SK-N-SH treated with all-trans-retinoic acid at 6 μM for 48 hours (cell line): Measurements from ENCODE around the gene STOML1.

Experiments
- ATAC-seq: fragments of 200-7000 bp; cut with Tn5 transposase; 3 replicates; pipeline ENCODE4 v1.9.1; 2020; ENCODE audit warnings: mild to moderate bottlenecking, moderate library complexity
- BACH2 ChIP-seq: fragments of 250-450 bp; sonication (Bioruptor Pico); IDR thresholded peaks from 2 replicates; pipeline ENCODE4 v1.9.0; 2021; ENCODE audit warnings: mild to moderate bottlenecking, borderline replicate concordance
- CSDC2 ChIP-seq: fragments of 250-450 bp; sonication (Bioruptor Pico); IDR thresholded peaks from 2 replicates; pipeline ENCODE4 v1.5.0; 2020; ENCODE audit warnings: mild to moderate bottlenecking, moderate library complexity
- ESRRG ChIP-seq: fragments of 250-450 bp; sonication (Bioruptor Pico); IDR thresholded peaks from 2 replicates; pipeline ENCODE4 v1.6.1; 2021; ENCODE audit warnings: mild to moderate bottlenecking
- GLIS3 ChIP-seq: fragments of 250-450 bp; sonication (Bioruptor Pico); IDR thresholded peaks from 2 replicates; pipeline ENCODE4 v1.5.0; 2020; ENCODE audit warnings: mild to moderate bottlenecking, moderate library complexity
- ISL1 ChIP-seq: fragments of 250-450 bp; sonication (Bioruptor Pico); IDR thresholded peaks from 2 replicates; pipeline ENCODE4 v2.1.2; 2022; ENCODE audit warnings: mild to moderate bottlenecking, moderate library complexity
- PPARA ChIP-seq: fragments of 250-450 bp; sonication (Bioruptor Pico); IDR thresholded peaks from 2 replicates; pipeline ENCODE4 v1.5.0; 2020; ENCODE audit warnings: mild to moderate bottlenecking, borderline replicate concordance
- RARB ChIP-seq: fragments of 250-450 bp; sonication (Bioruptor Pico); IDR thresholded peaks from 2 replicates; pipeline ENCODE4 v1.8.0; 2021; ENCODE audit warnings: mild to moderate bottlenecking, moderate library complexity
- SNAI2 ChIP-seq: fragments of 250-450 bp; sonication (Bioruptor Pico); IDR thresholded peaks from 2 replicates; pipeline ENCODE4 v1.5.0; 2020; ENCODE audit warnings: mild to moderate bottlenecking, moderate library complexity
- TCF4 ChIP-seq: fragments of 250-450 bp; sonication (Bioruptor Pico); IDR thresholded peaks from 2 replicates; pipeline ENCODE4 v1.8.0; 2021; ENCODE audit warnings: mild to moderate bottlenecking, moderate library complexity, borderline replicate concordance
- TOX ChIP-seq: fragments of 250-450 bp; sonication (Bioruptor Pico); IDR thresholded peaks from 2 replicates; pipeline ENCODE4 v1.8.0; 2021; ENCODE audit warnings: mild to moderate bottlenecking, moderate library complexity, borderline replicate concordance
- ZFP30 ChIP-seq: fragments of 450-650 bp; formaldehyde crosslinking; IDR thresholded peaks from 2 replicates; pipeline ENCODE4 v1.5.0; 2022; ENCODE audit warnings: mild to moderate bottlenecking, moderate library complexity
- ZNF565 ChIP-seq: fragments of 450-650 bp; formaldehyde crosslinking; conservative IDR thresholded peaks from 2 replicates; pipeline ENCODE4 v1.5.0; 2020; ENCODE audit warnings: low read depth, mild to moderate bottlenecking, moderate library complexity
- ZNF8 ChIP-seq: fragments of 450-650 bp; formaldehyde crosslinking; IDR thresholded peaks from 2 replicates; pipeline ENCODE4 v1.5.0; 2020; ENCODE audit warnings: mild to moderate bottlenecking, moderate library complexity
- TF ChIP-seq, protein P1 (sequence below): fragments of 250-450 bp; sonication (Bioruptor Pico); IDR thresholded peaks from 2 replicates; pipeline ENCODE4 v1.8.0; 2021; ENCODE audit warnings: low read depth, mild to moderate bottlenecking, moderate library complexity, borderline replicate concordance
- TF ChIP-seq, protein P2 (sequence below): fragments of 250-450 bp; sonication (Bioruptor Pico); IDR thresholded peaks from 2 replicates; pipeline ENCODE4 v1.5.1; 2020; ENCODE audit warnings: low read depth, mild to moderate bottlenecking, moderate library complexity
- TF ChIP-seq, protein P3 (sequence below): fragments of 250-450 bp; sonication (Bioruptor Pico); IDR thresholded peaks from 2 replicates; pipeline ENCODE4 v1.5.1; 2021; ENCODE audit warnings: mild to moderate bottlenecking, moderate library complexity
- TF ChIP-seq, protein P4 (sequence below): fragments of 250-450 bp; sonication (Bioruptor Pico); IDR thresholded peaks from 2 replicates; pipeline ENCODE4 v1.8.0; 2020; ENCODE audit warnings: mild to moderate bottlenecking, moderate library complexity, borderline replicate concordance

STOML1 gene

DNA sequence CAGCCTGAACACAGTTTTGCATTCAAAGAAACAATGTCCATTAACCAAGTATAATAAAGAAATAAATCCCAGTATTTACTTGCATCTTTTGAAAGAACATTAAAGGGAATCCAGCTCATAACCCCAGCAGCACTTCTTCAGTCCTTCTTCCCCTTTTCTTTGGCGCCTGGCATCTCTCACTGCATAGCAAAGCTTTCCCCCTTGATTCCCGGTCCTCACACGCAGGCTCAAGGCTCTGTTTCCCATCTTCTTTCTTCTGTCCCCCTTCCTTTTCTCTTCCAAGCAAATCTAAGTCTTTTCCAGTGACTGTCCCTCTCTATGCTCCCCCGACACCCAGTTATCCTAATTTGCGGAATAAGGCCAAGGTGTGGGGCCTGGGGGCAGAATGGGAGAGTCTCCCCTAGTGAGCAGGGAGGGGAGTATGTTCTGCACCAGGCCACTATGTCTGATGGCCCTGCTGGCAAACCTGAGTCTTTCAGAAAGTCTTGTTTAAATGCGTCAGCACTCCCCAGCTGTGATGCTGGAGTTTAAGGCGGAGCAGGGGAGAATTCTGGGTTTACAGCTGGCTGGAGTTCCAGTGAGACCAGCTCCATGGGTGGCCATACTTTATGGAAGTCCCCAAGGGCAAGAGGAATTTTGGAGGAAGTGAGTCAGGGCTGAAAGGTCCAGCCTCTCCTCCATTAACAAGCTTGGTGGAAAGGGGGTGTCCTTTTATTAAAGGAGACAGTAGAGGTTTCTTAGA is 48.2 kb upstream of the STOML1 start:
- no peak for TF ChIP-seq ZFP30 (CRISPR knock-in tag)
- TF ChIP-seq, protein P1, sequence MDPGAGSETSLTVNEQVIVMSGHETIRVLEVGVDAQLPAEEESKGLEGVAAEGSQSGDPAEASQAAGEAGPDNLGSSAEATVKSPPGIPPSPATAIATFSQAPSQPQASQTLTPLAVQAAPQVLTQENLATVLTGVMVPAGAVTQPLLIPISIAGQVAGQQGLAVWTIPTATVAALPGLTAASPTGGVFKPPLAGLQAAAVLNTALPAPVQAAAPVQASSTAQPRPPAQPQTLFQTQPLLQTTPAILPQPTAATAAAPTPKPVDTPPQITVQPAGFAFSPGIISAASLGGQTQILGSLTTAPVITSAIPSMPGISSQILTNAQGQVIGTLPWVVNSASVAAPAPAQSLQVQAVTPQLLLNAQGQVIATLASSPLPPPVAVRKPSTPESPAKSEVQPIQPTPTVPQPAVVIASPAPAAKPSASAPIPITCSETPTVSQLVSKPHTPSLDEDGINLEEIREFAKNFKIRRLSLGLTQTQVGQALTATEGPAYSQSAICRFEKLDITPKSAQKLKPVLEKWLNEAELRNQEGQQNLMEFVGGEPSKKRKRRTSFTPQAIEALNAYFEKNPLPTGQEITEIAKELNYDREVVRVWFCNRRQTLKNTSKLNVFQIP (CRISPR knock-in tag): no peak
- TF ChIP-seq SNAI2: no peak
- TF ChIP-seq ZNF8 (CRISPR knock-in tag): no peak
- TF ChIP-seq, protein P2, sequence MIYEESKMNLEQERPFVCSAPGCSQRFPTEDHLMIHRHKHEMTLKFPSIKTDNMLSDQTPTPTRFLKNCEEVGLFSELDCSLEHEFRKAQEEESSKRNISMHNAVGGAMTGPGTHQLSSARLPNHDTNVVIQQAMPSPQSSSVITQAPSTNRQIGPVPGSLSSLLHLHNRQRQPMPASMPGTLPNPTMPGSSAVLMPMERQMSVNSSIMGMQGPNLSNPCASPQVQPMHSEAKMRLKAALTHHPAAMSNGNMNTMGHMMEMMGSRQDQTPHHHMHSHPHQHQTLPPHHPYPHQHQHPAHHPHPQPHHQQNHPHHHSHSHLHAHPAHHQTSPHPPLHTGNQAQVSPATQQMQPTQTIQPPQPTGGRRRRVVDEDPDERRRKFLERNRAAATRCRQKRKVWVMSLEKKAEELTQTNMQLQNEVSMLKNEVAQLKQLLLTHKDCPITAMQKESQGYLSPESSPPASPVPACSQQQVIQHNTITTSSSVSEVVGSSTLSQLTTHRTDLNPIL (CRISPR knock-in tag): no peak
- no peak for TF ChIP-seq GLIS3 (CRISPR knock-in tag)
- TF ChIP-seq, all 23 proteins: peak for 0
- ATAC-seq: no peak

DNA sequence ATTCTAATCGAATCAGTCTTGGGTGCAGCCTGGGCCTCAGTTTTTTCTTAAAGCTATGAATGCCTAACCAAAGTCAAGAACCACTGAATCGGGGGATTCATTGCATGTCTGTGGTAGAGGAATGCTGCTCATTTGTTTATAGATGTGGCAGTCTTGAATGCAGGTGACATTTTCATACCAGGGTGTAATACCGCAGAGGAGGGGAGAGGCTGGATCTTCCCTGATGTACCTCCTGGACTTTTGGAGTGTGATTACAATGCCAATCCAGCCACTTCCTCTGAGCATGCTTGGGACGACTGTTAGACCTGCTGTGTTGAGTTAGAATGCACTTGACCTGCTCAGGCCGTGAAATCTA is 47.5 kb upstream of the STOML1 start:
- ATAC-seq: no peak
- TF ChIP-seq ZNF565 (CRISPR knock-in tag) (no peak), ZNF8 (CRISPR knock-in tag) (no peak)
- TF ChIP-seq, protein P3, sequence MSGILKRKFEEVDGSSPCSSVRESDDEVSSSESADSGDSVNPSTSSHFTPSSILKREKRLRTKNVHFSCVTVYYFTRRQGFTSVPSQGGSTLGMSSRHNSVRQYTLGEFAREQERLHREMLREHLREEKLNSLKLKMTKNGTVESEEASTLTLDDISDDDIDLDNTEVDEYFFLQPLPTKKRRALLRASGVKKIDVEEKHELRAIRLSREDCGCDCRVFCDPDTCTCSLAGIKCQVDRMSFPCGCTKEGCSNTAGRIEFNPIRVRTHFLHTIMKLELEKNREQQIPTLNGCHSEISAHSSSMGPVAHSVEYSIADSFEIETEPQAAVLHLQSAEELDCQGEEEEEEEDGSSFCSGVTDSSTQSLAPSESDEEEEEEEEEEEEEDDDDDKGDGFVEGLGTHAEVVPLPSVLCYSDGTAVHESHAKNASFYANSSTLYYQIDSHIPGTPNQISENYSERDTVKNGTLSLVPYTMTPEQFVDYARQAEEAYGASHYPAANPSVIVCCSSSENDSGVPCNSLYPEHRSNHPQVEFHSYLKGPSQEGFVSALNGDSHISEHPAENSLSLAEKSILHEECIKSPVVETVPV: no peak
- TF ChIP-seq, all 23 proteins: peak for 0

DNA sequence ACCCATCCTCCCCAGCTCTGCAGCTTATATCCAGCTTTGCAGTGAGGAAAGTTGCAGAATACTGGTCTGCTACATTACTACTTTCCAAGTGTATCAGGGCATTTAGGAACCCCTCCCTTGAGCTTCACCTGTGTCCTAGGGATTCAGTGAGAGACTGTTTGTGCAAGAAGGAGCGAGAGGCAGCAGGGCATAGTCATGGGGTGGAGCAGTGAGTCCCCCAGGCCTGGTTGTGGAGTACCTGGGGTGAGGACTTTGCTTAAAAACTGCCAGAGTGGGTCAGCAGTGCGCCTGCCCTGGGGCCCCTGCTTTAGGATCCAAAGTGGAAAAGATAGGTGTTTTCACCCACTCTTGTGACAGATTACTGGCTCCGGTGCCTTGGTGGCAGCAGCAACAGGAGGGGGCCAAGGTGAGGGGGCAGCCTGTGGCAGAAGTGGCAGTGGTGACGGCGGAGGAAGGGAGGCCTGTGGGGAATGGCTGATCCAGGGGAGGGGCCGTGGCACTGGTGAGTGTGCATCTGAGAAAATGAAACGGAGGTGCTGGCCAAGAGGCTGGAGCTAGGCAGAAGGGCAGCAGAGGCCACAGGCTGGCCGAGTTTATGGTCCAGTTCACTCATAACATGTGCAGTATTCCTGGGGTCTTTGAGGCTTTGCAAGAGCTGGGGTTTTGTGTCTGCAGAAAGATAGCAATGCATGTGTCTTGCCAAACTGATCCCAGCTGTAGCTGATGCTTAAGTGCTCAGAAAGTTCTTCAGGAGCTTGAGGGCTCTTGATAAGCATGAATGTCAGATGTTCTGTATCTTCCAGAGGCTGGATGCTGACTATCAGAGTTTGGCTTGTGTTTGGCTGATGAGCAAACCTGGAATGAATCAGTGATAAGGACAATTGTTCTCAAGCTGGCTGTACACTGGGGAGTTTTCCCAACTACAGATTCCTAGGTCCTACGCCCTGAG is 46.9 kb upstream of the STOML1 start:
- no peak for TF ChIP-seq RARB (CRISPR knock-in tag)
- TF ChIP-seq TOX (CRISPR knock-in tag): no peak
- TF ChIP-seq, protein P1 (CRISPR knock-in tag): no peak
- no peak for TF ChIP-seq ZFP30 (CRISPR knock-in tag)
- no peak for TF ChIP-seq ISL1
- TF ChIP-seq, protein P3: no peak
- no peak for TF ChIP-seq ESRRG
- TF ChIP-seq, protein P4, sequence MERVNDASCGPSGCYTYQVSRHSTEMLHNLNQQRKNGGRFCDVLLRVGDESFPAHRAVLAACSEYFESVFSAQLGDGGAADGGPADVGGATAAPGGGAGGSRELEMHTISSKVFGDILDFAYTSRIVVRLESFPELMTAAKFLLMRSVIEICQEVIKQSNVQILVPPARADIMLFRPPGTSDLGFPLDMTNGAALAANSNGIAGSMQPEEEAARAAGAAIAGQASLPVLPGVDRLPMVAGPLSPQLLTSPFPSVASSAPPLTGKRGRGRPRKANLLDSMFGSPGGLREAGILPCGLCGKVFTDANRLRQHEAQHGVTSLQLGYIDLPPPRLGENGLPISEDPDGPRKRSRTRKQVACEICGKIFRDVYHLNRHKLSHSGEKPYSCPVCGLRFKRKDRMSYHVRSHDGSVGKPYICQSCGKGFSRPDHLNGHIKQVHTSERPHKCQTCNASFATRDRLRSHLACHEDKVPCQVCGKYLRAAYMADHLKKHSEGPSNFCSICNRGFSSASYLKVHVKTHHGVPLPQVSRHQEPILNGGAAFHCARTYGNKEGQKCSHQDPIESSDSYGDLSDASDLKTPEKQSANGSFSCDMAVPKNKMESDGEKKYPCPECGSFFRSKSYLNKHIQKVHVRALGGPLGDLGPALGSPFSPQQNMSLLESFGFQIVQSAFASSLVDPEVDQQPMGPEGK: no peak
- no peak for TF ChIP-seq SNAI2
- ATAC-seq: no peak

DNA sequence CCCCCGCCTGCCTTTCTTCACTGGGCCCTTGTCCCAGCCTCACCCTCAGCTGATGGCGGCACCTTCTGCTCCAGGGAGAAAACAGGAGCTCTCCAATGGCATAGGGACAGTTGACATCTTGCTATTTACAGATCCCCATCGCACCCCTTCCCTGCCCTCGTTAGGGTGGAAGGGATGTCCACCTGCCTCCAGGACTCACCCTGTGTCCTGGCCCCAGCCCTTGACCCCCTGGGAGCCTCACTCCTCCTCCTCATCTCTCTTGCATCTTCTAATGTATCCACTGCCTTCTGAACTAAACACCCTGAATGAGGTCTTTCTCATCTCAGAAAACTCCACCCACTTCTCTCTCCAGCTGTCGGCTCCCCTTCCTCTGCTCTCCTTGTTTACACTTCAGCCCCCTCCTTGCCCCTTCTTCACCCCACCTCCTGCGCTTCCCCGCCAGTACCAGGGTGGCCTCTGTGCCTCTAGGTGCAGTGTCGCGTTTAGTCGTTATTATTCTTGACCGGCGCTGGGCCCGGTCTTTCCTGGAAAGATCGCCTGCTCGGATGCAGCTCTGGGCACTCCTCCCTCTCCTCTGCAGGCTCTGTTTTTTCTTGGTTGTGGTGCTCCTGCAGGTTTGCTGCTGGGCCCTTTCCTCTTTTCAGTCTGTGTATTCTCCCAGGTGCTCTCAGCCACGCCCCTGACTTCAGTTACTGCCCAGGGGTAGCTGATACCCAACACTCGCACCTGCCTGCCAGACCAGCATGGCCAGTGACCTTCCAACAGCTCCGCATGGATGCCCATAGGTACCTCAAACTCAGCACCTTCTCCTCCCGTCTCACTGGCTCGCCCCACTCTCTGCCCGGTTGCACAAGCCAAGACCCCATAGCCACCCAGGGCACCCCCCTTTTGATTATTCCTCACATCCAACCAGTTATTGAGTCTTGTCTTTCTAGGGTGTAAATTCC is 45.3 kb upstream of the STOML1 start:
- TF ChIP-seq RARB (CRISPR knock-in tag) (no peak), TCF4 (CRISPR knock-in tag) (no peak), ISL1 (no peak), ESRRG (no peak), ZFP30 (CRISPR knock-in tag) (no peak), PPARA (CRISPR knock-in tag) (no peak), CSDC2 (CRISPR knock-in tag) (no peak), BACH2 (CRISPR knock-in tag) (no peak)
- TF ChIP-seq, all 23 proteins: peak for 0
- no peak for ATAC-seq
